HCT116 (cell line): ENCODE data around the gene EME1. TPM values are rescaled to one million over a fixed set of nuclear protein-coding genes. Genes with fewer than 3 reads are reported as not detected.

Source experiments
- ATAC-seq: fragments of 200-7000 bp; cut with Tn5 transposase; 2 replicates; pipeline ENCODE4 v1.9.1; 2020; ENCODE audit warnings: mild to moderate bottlenecking, moderate library complexity
- BruUV-seq: library from RNA; stranded (reverse); fragments of 400-500 nt; replicated peaks from 2 replicates; lab custom pipeline; 2021; lab: Mats Ljungman, UMichigan
- CTCF ChIA-PET: fragments of 300-600 bp; sonication (Branson Sonifier 250); formaldehyde crosslinking; loops from one replicate; lab custom pipeline; 2021; ENCODE audit warnings: antibody characterized with exemption; lab: Charles Lee
- POLR2A ChIA-PET: fragments of 300-600, 350-600 bp; sonication (Branson Sonifier 250); formaldehyde crosslinking; loops from one replicate; lab custom pipeline; 2021; ENCODE audit warnings: antibody characterized with exemption; lab: Charles Lee
- RAD21 ChIA-PET, 2 experiments: fragments of 300-600 bp; sonication (Branson Sonifier 250); formaldehyde crosslinking; loops; one replicate each; lab custom pipeline; 2023; ENCODE audit warnings: low total read pairs in 2 of 2; ENCODE audit not compliant: uncharacterized antibody in 2 of 2, unreplicated experiment in 2 of 2, low non-redundant PET in 1 of 2; lab: Charles Lee
- DNase-seq: peaks from one replicate; pipeline ENCODE4 v3.0.0-alpha.2; 2010; ENCODE audit warnings: low read depth, low spot score
- H2AFZ ChIP-seq: fragments of 200-600 bp; shearing (Covaris generic), sonication (generic); 2 replicates; pipeline ENCODE4 v1.6.1; 2017; ENCODE audit warnings: low read depth, mixed run types, mixed read lengths, antibody characterized with exemption, low read length; ENCODE audit not compliant: poor library complexity, severe bottlenecking
- H3K27ac ChIP-seq: 2 replicates; pipeline ENCODE4 v1.5.1; 2012; ENCODE audit warnings: low read depth, low read length
- H3K27me3 ChIP-seq: fragments of 200-600 bp; sonication (generic); 2 replicates; pipeline ENCODE4 v1.6.1; 2016; ENCODE audit warnings: mixed run types, low read length, mixed read lengths; ENCODE audit not compliant: insufficient read depth
- H3K36me3 ChIP-seq, 2 experiments: fragments of 200-500 bp in 1 of 2; fragments of 200-600 bp in 1 of 2; sonication (Bioruptor generic) in 1 of 2; sonication (generic) in 1 of 2; 2 replicates each; pipeline versions ENCODE4 v1.5.1 to v1.6.1; 2014 to 2016; ENCODE audit warnings: low read length in 2 of 2, inconsistent platforms in 1 of 2, mixed read lengths in 1 of 2, mixed run types in 1 of 2; ENCODE audit not compliant: insufficient read depth in 2 of 2, control insufficient read depth in 1 of 2
- H3K4me1 ChIP-seq, 2 experiments: fragments of 200-600 bp in 1 of 2; sonication (generic) in 1 of 2; 2 replicates each; pipeline versions ENCODE4 v1.5.1 to v1.6.1; 2012 to 2017; ENCODE audit warnings: low read length in 2 of 2, inconsistent platforms in 1 of 2, mild to moderate bottlenecking in 1 of 2, mixed read lengths in 1 of 2, mixed run types in 1 of 2, moderate library complexity in 1 of 2; ENCODE audit not compliant: insufficient read depth in 2 of 2, control insufficient read depth in 1 of 2
- H3K4me2 ChIP-seq: fragments of 200-600 bp; sonication (generic); 2 replicates; pipeline ENCODE4 v1.6.1; 2017; ENCODE audit warnings: mixed run types, low read length, mixed read lengths
- H3K4me3 ChIP-seq, 2 experiments: fragments of 200-600 bp in 1 of 2; sonication (generic) in 1 of 2; replicated peaks in 1 of 2; 2 replicates each; pipeline ENCODE4 v1.5.1; 2011 to 2016; ENCODE audit warnings: low read length in 2 of 2, control low read depth in 1 of 2, low read depth in 1 of 2, mild to moderate bottlenecking in 1 of 2, mixed read lengths in 1 of 2, mixed run types in 1 of 2
- H3K79me2 ChIP-seq: fragments of 200-600 bp; sonication (generic); 2 replicates; pipeline ENCODE4 v1.6.1; 2017; ENCODE audit warnings: mild to moderate bottlenecking, mixed run types, low read length, moderate library complexity, mixed read lengths; ENCODE audit not compliant: insufficient read depth
- H3K9ac ChIP-seq: fragments of 200-600 bp; sonication (generic); 2 replicates; pipeline ENCODE4 v1.6.1; 2016; ENCODE audit warnings: low read length, mixed read lengths
- H3K9me2 ChIP-seq: fragments of 200-600 bp; sonication (generic), shearing (Covaris generic); 2 replicates; pipeline ENCODE4 v1.6.1; 2017; ENCODE audit warnings: mixed run types, mild to moderate bottlenecking, moderate library complexity; ENCODE audit not compliant: insufficient read depth
- H3K9me3 ChIP-seq, 2 experiments: fragments of 200-500 bp in 1 of 2; fragments of 200-600 bp in 1 of 2; sonication (Bioruptor generic) in 1 of 2; sonication (generic) in 1 of 2; 2 replicates each; pipeline ENCODE4 v1.6.1; 2014 to 2017; ENCODE audit warnings: low read length in 2 of 2, mixed read lengths in 2 of 2, inconsistent platforms in 1 of 2, low read depth in 1 of 2, mild to moderate bottlenecking in 1 of 2, mixed run types in 1 of 2, moderate library complexity in 1 of 2; ENCODE audit not compliant: control insufficient read depth in 1 of 2, insufficient read depth in 1 of 2
- H4K20me1 ChIP-seq: fragments of 200-600 bp; sonication (generic), shearing (Covaris generic); 2 replicates; pipeline ENCODE4 v1.6.1; 2017; ENCODE audit warnings: mixed run types, mild to moderate bottlenecking, moderate library complexity; ENCODE audit not compliant: insufficient read depth
- TCF7L2 ChIP-seq: IDR thresholded peaks from 2 replicates; pipeline ENCODE4 v1.7.0; 2011; ENCODE audit warnings: borderline replicate concordance, inconsistent platforms; ENCODE audit not compliant: insufficient read depth, insufficient read length; ENCODE audit errors: extremely low read depth
- ZFX ChIP-seq: fragments of 450-650 bp; IDR thresholded peaks from 2 replicates; pipeline ENCODE4 v1.6.1; 2017
- intact Hi-C: fragments of 100-400 bp; cut with micrococcal nuclease; formaldehyde crosslinking; loops from 2 replicates; pipeline ENCODE4 v1.10.0; 2022
- total RNA-seq: library from RNA; stranded (reverse); gene quantifications from one replicate; pipeline ENCODE4 v1.2.1, GENCODE V29; 2021; ENCODE audit not compliant: unreplicated experiment
- TF ChIP-seq, protein P1 (sequence below): IDR thresholded peaks from 2 replicates; pipeline ENCODE4 v1.6.1; 2012; ENCODE audit warnings: low read depth

Gene EME1
- total RNA-seq, 1 experiment from 2014 or later = 31.8 TPM

- Histone ChIP-seq H3K4me1 (peaks cover 12 to 34% of the 10 kb centered on the region in 2 experiments), H3K9ac (peak overlapping the region; percentile 96), H3K4me2 (peak overlapping the region; percentile 100), H3K9me2 (no peaks in the 10 kb centered on the region), H3K4me3 (peak overlapping the region; percentile 89 to 90), H3K79me2 (peaks cover 44% of the 10 kb centered on the region), H3K9me3 (no peaks in the 10 kb centered on the region), H3K27ac (peak overlapping the region; percentile 84; the same call in 1 of the 2 replicates), H3K27me3 (no peaks in the 10 kb centered on the region), H2AFZ (no peak overlapping the region), H4K20me1 (no peaks in the 10 kb centered on the region), H3K36me3 (no peaks in the 10 kb centered on the region)
- POLR2A ChIA-PET = interaction anchor here (1.0 to 1.4 kb wide), 3 partner anchors 15 to 27 kb away, joined by 3 to 5 read pairs (median 3); no protein-coding TSS in a partner anchor
- peak; percentile 59 for ATAC-seq
- no TSS peak for BruUV-seq
- CTCF ChIA-PET = interaction anchor here (1.2 to 2.2 kb wide), 3 partner anchors 15 to 146 kb away, joined by 6 to 7 read pairs (median 6); partner anchors contain the start of gene LRRC59
- TF ChIP-seq TCF7L2 (peak; percentile 4), ZFX (peak; percentile 91; the same call in 1 of the 2 replicates)
- TF ChIP-seq, protein P1, sequence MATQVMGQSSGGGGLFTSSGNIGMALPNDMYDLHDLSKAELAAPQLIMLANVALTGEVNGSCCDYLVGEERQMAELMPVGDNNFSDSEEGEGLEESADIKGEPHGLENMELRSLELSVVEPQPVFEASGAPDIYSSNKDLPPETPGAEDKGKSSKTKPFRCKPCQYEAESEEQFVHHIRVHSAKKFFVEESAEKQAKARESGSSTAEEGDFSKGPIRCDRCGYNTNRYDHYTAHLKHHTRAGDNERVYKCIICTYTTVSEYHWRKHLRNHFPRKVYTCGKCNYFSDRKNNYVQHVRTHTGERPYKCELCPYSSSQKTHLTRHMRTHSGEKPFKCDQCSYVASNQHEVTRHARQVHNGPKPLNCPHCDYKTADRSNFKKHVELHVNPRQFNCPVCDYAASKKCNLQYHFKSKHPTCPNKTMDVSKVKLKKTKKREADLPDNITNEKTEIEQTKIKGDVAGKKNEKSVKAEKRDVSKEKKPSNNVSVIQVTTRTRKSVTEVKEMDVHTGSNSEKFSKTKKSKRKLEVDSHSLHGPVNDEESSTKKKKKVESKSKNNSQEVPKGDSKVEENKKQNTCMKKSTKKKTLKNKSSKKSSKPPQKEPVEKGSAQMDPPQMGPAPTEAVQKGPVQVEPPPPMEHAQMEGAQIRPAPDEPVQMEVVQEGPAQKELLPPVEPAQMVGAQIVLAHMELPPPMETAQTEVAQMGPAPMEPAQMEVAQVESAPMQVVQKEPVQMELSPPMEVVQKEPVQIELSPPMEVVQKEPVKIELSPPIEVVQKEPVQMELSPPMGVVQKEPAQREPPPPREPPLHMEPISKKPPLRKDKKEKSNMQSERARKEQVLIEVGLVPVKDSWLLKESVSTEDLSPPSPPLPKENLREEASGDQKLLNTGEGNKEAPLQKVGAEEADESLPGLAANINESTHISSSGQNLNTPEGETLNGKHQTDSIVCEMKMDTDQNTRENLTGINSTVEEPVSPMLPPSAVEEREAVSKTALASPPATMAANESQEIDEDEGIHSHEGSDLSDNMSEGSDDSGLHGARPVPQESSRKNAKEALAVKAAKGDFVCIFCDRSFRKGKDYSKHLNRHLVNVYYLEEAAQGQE = no peak
- intact Hi-C loops = no loop called here
- DNase-seq = no peak
- RAD21 ChIA-PET = no interaction called here
Measured at GRCh38 chr17:50346313-50347116, 26.5 kb upstream of the EME1 start.
